Astrocyte (in vitro differentiated cells and primary cell): ENCODE results near the gene RAB17.

ENCODE experiments used
- CTCF ChIP-seq: IDR thresholded peaks from 2 replicates; pipeline ENCODE4 v1.5.1; 2011; ENCODE audit warnings: low read depth, mild to moderate bottlenecking, inconsistent platforms, low read length, moderate library complexity; ENCODE audit not compliant: insufficient read depth
- EZH2 ChIP-seq: IDR thresholded peaks from 2 replicates; pipeline ENCODE4 v1.6.1; 2012; ENCODE audit warnings: mild to moderate bottlenecking, low read length, inconsistent platforms; ENCODE audit not compliant: insufficient read depth

- TF ChIP-seq CTCF (no peak), EZH2 (no peak)
Measured at GRCh38 chr2:237618449-237618848, 27.9 kb upstream of the RAB17 start.
